H1 (cell line): ENCODE results near the gene TERB1.

Experiments used
- CREB1 ChIP-seq: IDR thresholded peaks from 2 replicates; pipeline ENCODE4 v1.6.1; 2012; ENCODE audit warnings: inconsistent platforms
- CTCF ChIP-seq, 3 experiments: IDR thresholded peaks; 1 replicate in 2 of 3; 2 replicates in 1 of 3; pipeline versions ENCODE4 v1.5.1 to v1.6.1; 2011; ENCODE audit warnings: low read length in 3 of 3, mild to moderate bottlenecking in 3 of 3, inconsistent platforms in 2 of 3, low read depth in 1 of 3, moderate library complexity in 1 of 3; ENCODE audit not compliant: insufficient read depth in 1 of 3; ENCODE audit errors: control extremely low read depth in 1 of 3
- EZH2 ChIP-seq: fragments of 200-600 bp; sonication (generic); IDR thresholded peaks from 2 replicates; pipeline ENCODE4 v1.7.1; 2012; ENCODE audit warnings: low read depth, mild to moderate bottlenecking, moderate library complexity, low read length, inconsistent platforms; ENCODE audit not compliant: severe bottlenecking
- MAFK ChIP-seq: IDR thresholded peaks from 2 replicates; pipeline ENCODE4 v1.6.1; 2012; ENCODE audit warnings: low read depth, mild to moderate bottlenecking, improper control_type of control experiment, low read length
- POLR2AphosphoS5 ChIP-seq: IDR thresholded peaks from 2 replicates; pipeline ENCODE4 v1.6.1; 2011; ENCODE audit warnings: low read depth, low read length
- RAD21 ChIP-seq, 2 experiments: IDR thresholded peaks in 1 of 2; conservative IDR thresholded peaks in 1 of 2; 2 replicates each; pipeline ENCODE4 v1.6.1; 2011; ENCODE audit warnings: low read depth in 2 of 2, low read length in 2 of 2, improper control_type of control experiment in 1 of 2, inconsistent platforms in 1 of 2, mild to moderate bottlenecking in 1 of 2, moderate library complexity in 1 of 2

- TF ChIP-seq RAD21 (IDR thresholded peaks at IDR 0.05 in 1 of 2, conservative IDR thresholded peaks at IDR 0.05 in 1 of 2; ENCODE audit: low read depth in 2 of 2, low read length in 2 of 2) (no peak), EZH2 (no peak), CTCF (IDR thresholded peaks at IDR 0.05; ENCODE audit: control extremely low read depth in 1 of 3, insufficient read depth in 1 of 3, low read depth in 1 of 3, low read length in 3 of 3) (no peak), POLR2AphosphoS5 (no peak), MAFK (no peak), CREB1 (no peak)
Observed at GRCh38 chr16:66842765-66843164, 41.4 kb upstream of the TERB1 start.
